ENCODE data around the gene ACOT9.
"Not testable (repeated sequence)": the region's sequence is repeated elsewhere in the genome, so short reads cannot be mapped to it uniquely, and the experiment has no call there.

ACOT9 gene, protein sequence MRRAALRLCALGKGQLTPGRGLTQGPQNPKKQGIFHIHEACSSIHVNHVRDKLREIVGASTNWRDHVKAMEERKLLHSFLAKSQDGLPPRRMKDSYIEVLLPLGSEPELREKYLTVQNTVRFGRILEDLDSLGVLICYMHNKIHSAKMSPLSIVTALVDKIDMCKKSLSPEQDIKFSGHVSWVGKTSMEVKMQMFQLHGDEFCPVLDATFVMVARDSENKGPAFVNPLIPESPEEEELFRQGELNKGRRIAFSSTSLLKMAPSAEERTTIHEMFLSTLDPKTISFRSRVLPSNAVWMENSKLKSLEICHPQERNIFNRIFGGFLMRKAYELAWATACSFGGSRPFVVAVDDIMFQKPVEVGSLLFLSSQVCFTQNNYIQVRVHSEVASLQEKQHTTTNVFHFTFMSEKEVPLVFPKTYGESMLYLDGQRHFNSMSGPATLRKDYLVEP

DNA sequence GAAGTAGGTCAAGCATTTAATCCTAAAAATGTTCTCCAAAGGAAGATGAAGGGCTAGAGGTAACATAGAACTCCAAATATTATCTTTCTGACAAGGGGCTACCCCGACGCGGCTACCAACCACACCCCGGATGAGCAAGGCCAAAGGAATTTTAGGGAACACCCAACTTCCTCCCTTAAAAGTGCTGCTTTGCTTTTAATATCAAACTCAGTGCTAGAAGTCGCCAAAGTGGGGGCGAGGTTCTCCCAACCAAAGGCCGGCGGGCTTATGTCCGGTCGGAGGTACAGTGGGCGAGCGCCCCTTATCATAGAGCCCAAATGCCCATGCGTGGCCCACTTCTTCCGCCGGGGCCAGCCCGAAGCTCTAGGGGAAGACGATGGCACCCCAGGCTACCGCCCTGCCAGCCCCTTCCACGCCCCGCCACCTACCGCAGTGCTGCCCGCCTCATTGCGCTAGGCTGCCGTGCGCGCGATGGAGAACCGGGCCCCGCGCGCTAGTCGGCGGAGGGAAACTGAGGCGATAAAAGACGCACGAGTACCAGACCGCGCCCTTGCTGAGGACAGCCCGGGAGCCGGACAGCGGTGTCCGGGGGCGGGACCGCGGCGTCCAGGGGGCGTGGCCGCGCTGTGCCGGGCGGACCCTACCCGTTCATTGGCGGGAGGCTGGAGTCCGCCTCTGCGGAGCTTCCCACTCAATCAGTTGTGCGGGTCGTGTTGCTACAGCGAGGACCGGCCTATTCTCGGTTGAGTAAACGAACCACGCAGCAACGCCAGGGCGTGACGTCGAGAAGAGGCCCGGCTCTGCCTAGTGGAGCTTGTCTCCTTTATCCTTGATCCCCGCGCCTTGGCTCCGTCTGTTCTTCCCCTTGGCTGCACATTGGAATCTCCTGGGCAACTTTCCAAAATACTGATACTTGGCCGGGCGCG, at the start of gene ACOT9:
Gene ACOT9 (minus strand): TSS at position 580 of the 926 bp plus-strand sequence. CDS start 132 bp downstream, at position 448.
- peak; percentile 74 for DNase-seq (ENCODE audit: low spot score)

DNA sequence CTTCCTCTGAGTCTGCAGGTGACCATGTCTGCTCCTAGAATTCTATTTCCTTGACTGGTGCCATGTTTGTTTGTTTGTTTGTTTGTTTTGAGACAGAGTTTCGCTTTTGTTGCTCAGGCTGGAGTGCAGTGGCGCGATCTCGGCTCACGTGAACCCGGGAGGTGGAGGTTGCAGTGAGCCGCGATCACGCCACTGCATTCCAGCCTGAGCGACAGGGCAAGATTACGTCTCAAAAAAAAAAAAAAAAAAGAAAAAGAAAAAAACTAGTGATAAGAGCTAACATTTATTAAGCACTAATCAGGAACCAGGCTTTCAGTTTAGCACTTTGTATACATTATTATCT, 47.0 kb upstream of the ACOT9 start:
- DNase-seq (ENCODE audit: low spot score), result no peak

DNA sequence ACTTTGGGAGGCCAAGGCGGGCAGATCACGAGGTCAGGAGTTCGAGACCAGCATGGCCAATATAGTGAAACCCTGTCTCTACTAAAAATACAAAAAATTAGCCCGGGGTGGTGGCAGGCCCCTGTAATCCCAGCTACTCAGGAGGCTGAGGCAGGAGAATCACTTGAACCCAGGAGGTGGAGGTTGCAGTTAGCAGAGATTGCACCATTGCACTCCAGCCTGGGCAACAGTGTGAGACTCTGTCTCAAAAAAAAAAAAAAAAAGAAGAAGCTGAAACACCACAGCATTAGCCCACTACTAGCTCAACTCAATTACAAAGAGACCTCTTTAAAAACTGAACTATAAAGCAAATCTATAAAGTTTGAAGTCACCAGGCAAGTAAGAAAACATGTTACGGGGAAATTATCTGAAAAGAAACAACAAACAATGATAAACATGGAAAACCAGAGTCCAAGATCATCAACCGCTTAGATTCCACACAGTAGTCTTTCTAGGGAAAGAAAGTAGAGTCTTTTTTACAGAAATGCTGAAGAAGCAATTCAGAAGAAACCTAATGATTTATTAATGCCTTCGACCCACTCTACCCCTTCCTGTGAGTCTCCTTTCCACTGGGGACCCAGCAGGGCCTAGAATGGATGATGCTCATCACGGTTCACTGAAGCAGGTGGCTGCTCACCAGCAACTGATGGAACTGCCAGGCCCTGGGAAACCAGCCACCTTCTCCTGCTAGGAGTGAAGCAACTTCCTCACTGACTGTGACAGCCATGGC, 46.5 kb upstream of the ACOT9 start:
- no peak for DNase-seq (ENCODE audit: low spot score)

DNA sequence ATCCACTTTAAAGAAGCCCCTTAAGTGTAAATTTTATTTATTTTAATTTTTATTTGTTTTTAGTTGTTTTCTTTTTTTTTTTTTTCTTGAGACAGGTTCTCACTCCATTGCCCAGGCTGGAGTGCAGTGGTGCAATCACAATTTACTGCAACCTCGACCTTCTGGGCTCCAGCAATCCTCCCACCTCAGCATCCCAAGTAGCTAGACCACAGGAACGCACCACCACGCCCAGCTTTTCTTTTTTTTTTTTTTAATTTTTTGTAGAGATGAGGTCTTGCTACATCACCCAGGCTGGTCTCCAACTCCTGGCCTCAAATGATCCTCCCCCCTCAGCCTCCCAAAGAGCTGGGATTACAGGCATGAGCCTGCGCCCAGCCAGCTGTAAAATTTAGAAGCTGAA, 45.9 kb upstream of the ACOT9 start:
- DNase-seq (ENCODE audit: low spot score), result no peak

DNA sequence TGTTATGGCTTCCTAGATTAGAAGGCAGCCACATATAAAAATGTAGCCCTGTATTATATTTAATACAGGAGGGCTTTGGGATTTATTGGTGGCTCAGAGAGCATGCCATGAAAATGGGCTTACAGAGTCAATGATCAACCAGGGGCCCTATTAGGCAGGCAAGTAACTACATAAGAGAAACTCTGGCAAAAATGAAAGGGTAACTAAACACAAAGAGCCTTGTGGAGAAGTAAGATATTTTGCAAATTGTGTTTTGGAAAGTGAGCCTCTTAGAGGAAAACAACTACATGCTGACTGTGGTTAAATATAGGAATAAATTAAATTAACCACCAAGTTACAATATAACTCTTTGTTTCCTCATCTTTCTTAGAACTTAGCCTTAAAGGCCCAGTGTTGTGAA, 45.4 kb upstream of the ACOT9 start:
- DNase-seq (ENCODE audit: low spot score), result no peak

DNA sequence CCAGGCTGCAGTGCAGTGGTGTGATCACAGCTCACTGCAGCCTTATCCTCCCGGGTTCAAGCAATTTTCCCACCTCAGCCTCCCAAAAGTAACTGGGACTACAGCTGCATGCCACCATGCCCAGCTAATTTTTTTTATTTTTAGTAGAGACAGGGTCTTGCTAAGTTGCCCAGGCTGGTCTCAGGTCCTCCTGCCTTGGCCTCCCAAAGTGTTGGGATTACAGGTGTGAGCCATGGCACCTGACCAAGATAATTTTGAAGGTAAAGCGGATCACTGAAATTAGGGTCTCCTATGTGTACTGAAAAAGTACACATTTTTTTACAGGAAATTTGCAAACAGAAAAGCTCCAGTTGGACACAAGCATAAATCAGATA, 44.7 kb upstream of the ACOT9 start:
- DNase-seq (ENCODE audit: low spot score), result no peak

DNA sequence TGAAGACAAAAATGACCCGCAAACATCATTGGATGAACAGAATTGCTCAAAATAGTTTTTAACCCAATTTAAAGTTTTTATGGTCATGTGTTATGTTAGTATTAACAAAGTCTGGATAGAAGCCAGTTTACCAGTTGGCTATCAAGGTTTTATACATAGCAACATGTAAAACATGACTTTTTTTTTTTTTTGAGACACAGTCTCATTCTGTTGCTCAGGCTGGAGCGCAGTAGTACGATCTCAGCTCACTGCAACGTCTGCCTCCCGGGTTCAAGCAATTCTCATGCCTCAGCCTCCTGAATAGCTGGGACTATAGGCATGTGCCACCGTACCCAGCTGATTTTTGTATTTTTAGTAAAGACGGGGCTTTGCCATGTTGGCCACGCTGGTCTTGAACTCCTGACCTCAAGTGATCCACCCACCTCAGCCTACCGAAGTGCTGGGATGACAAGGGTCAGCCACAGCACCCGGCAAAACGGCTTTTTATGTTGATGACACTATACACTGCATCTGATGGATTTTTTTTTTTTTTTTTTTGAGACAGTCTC, 43.3 kb upstream of the ACOT9 start:
- DNase-seq (ENCODE audit: low spot score), result no peak

DNA sequence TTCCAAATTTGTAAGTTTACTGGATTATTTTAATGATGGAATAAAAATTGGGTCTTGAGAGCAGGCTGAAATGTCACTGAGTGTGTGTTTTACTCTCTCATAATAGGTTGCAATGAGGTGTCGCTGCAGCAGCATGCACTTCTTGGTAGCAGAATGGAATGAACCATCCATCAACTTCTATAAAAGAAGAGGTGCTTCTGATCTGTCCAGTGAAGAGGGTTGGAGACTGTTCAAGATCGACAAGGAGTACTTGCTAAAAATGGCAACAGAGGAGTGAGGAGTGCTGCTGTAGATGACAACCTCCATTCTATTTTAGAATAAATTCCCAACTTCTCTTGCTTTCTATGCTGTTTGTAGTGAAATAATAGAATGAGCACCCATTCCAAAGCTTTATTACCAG, 42.5 kb upstream of the ACOT9 start:
- no peak for DNase-seq (ENCODE audit: low spot score)

DNA sequence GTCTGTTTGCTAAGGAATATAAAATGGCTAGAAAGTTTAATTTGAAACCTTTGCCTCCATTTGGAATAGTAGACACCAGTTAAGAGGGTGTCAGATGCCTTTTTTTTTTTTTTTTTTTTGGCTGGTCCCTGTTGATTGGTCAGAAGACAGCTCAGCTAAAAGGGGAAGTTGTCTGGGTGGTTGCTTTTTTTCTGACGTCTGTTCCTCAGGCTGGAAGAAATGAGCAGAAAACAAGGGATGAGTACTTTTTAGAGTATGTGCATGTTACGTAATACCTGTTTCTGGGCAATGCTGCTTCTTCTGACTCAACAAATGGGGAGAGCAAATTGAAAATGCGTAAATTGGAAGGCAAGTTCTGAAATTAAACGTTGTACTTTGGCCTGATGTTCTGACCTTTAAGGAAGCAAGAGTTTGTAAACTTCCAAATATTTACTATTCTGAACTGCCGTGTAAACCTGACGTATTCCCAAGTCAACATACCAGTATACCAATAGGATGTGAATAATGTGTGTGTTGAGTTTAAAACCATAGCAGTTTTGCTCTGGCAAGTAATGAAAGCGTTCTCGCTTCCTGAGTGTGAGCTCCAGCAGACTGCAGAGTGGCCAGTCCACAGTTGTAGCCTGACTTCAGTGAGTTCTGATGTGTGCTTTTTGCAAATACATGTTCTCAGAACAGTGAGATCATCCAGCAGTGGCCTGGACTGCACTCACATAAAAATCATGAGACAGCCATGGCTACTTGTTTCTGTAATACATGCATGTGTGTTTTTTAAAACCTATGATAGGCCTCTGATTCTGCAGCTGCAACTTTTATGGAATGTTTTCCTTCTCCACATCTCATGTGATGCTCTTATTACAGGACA, 41.6 kb upstream of the ACOT9 start:
- DNase-seq (ENCODE audit: low spot score), result peak; percentile 36

DNA sequence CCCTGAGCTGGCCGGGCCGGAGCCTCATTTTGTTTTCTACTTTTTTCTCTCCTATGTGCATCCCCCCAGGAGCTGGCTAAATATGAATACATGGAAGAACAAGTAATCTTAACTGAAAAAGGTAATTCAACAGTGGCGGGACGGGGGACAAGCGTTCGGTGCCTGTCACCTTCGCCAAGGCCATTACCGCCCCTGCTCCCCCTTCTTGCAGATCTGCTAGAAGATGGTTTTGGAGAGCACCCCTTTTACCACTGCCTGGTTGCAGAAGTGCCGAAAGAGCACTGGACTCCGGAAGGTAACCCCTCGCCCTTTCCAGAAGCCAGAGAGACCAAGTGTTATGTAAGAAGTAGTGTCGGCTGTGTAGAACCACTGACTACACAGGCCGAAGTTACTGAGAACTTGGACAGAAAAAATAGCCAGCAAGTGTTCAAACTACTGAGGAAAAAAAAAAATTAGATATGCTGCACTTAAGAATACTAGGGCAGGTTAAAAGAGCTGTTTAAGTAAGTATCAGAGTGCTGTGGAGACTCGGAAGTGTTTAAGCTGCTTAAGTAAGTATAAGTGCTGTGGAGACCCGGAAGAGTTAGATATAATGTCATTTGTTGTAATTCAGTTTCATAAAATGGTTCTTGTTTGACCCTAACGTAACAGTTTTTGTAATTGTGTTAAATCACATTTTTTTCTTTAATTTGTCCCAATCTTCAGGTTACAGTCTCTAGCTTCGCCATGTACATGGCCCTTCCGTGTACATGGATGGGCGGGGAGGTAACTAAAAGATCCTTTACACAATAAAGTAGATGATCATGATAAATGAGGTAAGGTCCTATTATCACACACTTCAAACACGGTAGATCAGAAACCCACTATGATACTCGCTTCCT, 40.8 kb upstream of the ACOT9 start:
- no peak for DNase-seq (ENCODE audit: low spot score)

DNA sequence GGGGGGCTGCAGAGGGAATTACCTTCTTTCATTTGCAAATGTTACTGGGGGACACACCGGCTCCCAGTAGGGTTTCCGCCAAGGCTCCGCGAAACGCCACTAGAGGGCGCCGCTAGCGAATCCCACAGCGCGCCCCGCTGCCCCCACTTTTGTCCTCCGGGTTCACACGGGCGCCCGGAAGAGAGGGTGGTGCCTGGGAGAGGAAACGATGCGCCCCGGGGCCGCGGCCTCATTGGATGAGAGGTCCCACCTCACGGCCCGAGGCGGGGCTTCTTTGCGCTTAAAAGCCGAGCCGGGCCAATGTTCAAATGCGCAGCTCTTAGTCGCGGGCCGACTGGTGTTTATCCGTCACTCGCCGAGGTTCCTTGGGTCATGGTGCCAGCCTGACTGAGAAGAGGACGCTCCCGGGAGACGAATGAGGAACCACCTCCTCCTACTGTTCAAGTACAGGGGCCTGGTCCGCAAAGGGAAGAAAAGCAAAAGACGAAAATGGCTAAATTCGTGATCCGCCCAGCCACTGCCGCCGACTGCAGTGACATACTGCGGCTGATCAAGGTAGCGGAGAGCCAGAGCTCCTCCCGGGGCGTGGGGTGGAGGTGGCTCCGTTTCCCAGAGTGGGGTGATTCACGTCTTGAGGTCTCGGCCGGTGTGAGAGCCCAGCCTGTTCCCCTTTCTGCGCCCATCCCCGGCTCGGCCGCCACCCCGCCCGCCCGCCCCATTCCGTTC, 40.0 kb upstream of the ACOT9 start, which contains the start of gene SAT1:
Gene SAT1 (plus strand): TSS at position 311 of the 726 bp plus-strand sequence. CDS start 179 bp downstream, at position 490.
- peak; percentile 87 for DNase-seq (ENCODE audit: low spot score)

DNA sequence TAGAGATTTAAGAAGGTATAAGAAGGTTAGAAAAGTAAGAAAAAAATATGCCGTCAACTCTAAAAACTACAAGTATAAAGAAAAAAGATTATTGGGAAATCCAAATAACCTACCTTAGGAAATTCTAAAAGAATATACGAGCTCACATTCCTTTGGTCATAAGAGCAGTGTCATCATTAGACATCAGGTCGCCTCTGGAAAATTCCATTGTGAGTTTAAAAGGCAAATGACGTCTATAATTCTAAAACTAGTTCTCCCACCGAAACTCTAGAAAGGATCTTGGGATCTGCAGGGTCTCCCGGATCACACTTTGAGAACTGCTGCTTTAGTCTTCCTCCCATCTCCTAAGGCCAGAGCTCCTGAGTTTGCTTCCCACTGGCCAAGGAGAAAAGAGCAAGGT, 39.4 kb upstream of the ACOT9 start:
- DNase-seq (ENCODE audit: low spot score), result no peak

DNA sequence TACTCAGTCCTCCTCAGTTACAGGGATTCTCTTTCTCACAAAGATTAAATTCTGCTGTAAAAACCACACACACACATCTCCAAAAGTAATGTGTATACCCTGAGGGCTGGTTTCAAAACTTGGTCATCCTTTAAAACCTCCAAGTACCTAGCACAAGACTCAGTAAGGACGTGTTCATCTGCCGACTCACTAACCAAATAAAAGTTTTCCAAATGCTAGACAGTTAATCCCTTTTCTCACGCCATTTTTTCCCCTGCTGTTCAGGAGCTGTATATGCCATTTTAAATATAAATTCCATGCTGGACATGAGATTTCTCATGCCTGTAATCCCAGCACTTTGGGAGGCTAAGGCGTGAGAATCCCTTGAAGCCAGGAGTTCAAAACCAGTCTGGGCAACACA, 35.9 kb upstream of the ACOT9 start:
- DNase-seq (ENCODE audit: low spot score), result no peak

DNA sequence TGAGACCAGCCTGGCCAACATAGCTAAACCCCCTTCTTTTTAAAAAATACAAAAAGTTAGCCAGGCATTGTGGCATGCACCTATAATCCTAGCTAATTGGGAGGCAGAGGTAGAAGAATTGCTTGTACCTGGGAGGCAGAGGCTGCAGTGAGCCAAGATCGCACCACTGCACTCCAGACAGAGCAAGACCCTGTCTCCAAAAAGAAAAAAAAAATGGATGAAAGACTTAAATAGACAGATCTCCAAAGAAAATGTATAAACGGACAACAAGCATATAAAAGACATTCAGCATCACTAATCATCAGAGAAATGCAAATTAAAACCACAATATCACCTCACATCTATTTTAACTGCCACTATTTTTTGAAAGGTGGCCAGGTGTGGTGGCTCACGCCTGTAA, 33.3 kb upstream of the ACOT9 start:
- DNase-seq (ENCODE audit: low spot score), result no peak

DNA sequence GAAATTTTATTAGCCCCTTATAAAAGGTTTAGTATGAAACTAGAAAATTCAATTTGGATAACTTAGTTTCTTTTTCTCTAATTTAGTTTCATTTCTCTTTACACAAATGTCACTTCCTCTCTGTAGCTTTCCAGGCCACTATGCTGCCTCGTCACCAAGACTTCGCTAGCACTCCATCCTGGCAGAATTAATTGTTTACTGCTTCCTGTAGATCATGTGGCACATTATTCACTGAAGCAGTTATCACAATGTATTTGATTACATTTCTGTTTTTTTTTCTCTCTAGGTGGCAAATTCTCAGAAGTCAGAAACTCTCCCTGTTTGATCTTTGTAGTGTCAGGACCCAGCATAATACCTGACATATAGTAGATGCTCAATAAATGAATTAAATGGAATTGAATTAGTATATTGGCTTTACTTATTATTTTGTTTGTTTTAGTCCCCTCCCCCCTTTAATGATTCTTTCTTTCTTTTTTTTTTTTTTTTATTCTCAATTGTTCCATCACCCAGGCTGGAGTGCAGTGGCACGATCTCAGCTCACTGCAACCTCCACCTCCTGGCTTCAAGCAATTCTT, 30.6 kb upstream of the ACOT9 start:
- peak; percentile 55 for DNase-seq (ENCODE audit: low spot score)

DNA sequence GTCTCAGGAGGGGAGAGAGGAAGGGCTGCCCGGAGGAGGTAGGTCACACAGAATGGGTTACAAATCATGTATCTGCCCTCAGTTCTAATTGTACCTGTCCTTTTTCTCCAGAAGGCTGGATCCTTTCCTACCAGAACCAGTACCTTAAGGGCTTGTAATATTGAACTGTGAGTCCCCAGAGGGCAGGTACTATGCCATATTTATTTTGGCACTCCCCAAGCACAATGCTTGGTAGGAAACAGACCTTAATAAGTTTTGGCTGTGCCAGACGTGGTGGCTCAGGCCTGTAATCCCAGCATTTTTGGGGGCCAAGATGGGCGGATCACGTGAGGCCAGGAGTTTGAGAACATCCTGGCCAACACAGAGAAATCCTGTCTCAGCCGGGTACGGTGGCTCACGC, 28.0 kb upstream of the ACOT9 start:
- DNase-seq (ENCODE audit: low spot score), result not testable (repeated sequence)

DNA sequence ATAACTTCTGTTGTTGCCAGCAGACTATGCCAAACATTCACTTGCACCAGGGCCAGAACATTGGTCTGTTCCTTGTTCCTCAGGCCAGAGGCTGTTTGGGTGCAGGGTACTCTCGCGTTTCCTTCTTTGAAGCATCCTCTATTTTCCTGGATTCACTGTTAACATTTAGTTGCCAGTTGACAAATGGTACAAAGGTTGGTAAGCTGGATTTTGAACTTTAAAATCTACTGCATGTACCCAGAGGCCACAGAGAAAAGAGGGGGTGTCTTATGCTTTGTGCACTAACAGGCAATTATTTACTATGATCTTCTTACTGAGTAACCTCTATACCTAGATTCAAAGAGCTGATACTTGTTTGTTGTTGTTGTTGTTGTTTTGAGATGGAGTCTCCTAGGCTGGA, 27.1 kb upstream of the ACOT9 start:
- DNase-seq (ENCODE audit: low spot score), result no peak

DNA sequence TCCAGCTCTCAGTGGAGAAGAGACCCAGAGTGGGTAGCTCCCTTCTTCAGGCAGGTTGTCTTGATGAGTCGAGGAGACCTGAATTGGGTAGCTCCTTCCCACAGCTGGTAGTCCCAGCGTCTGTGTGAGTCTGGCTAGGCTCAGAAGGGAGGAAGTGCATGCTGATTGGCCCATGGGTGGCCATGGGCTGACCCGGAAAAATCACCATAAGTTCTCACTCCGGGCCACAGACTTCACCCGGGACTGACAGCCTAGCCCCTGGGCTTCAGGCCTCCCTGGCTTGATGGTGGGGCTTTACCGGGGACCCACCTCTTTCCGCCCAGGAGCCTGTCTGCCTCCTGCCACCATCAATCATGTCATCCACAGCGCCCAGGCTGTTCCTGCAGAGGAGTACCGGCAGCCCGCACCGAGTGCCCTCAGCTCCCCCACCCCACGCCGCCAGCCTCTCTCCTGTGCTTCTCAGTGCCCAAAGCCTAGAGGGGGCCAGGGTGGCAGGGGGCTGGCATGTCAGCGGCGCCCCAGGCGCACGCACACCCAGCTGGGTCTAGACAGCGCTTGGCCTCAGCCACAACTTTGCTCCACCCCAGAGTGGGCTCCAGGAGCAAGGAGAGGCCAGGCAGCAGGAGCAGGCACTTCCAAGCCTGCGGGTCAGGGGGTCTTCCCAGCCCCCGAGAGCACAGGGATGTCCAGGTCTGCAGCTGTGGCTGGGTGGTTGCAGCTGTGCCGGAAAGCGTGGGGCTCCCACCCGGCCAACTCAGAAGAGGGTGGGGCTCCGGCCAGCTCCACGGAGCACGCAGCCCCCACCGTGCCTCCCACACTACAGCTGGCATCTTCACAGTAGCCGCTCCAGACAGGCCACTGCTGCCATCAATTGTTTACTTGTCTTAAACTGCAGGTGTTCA, 23.8 kb upstream of the ACOT9 start:
- DNase-seq (ENCODE audit: low spot score), result no peak
